PC-9 (cell line): ENCODE results near the gene MACROD2. TPM values are rescaled to one million over a fixed set of nuclear protein-coding genes. Genes with fewer than 3 reads are reported as not detected.

Experiments used
- BruUV-seq: library from RNA; stranded (reverse); fragments of 400-500 nt; replicated peaks from 2 replicates; lab custom pipeline; 2021; lab: Mats Ljungman, UMichigan
- CTCF ChIA-PET: fragments of 300-600 bp; sonication (Branson Sonifier 250); formaldehyde crosslinking; loops from one replicate; lab custom pipeline; 2022; ENCODE audit warnings: antibody characterized with exemption; lab: Charles Lee
- POLR2A ChIA-PET: fragments of 300-600 bp; sonication (Branson Sonifier 250); formaldehyde crosslinking; loops from one replicate; lab custom pipeline; 2022; ENCODE audit warnings: antibody characterized with exemption; ENCODE audit not compliant: unreplicated experiment; lab: Charles Lee
- DNase-seq, 2 experiments: peaks; one replicate each; pipeline versions ENCODE4 v3.0.0 to v3.0.0-alpha.2; 2015 to 2022; ENCODE audit warnings: mixed read lengths in 1 of 2
- H2AFZ ChIP-seq: fragments of 200-600 bp; sonication (generic); 2 replicates; pipeline ENCODE4 v1.8.1; 2017; ENCODE audit warnings: antibody characterized with exemption
- H3F3A ChIP-seq: fragments of 200-600 bp; sonication (generic); 2 replicates; pipeline ENCODE4 v1.8.1; 2017; ENCODE audit warnings: antibody characterized with exemption, mild to moderate bottlenecking, low read depth; ENCODE audit not compliant: insufficient read depth
- H3K27ac ChIP-seq: fragments of 200-600 bp; sonication (generic); 2 replicates; pipeline ENCODE4 v1.6.1; 2016; ENCODE audit warnings: mixed run types
- H3K27me3 ChIP-seq: fragments of 200-600 bp; sonication (generic); 2 replicates; pipeline ENCODE4 v1.6.1; 2016; ENCODE audit warnings: low read depth, mixed run types; ENCODE audit not compliant: insufficient read depth
- H3K36me3 ChIP-seq: fragments of 200-600 bp; sonication (generic); 2 replicates; pipeline ENCODE4 v1.6.1; 2016; ENCODE audit warnings: low read depth, mixed run types
- H3K4me1 ChIP-seq: fragments of 200-600 bp; sonication (generic); replicated peaks from 2 replicates; pipeline ENCODE4 v1.6.1; 2016; ENCODE audit warnings: mixed run types; ENCODE audit not compliant: insufficient read depth
- H3K4me2 ChIP-seq: fragments of 200-600 bp; sonication (generic); 2 replicates; pipeline ENCODE4 v1.6.1; 2017; ENCODE audit warnings: mixed run types
- H3K4me3 ChIP-seq: fragments of 200-600 bp; sonication (generic); 2 replicates; pipeline ENCODE4 v1.6.1; 2016; ENCODE audit warnings: mixed run types
- H3K79me2 ChIP-seq: fragments of 200-600 bp; sonication (generic); 2 replicates; pipeline ENCODE4 v1.6.1; 2017; ENCODE audit warnings: low read depth, mixed run types
- H3K9me2 ChIP-seq: fragments of 200-600 bp; sonication (generic); 2 replicates; pipeline ENCODE4 v1.8.1; 2017; ENCODE audit warnings: mild to moderate bottlenecking; ENCODE audit not compliant: insufficient read depth
- H3K9me3 ChIP-seq: fragments of 200-600 bp; sonication (generic); 2 replicates; pipeline ENCODE4 v1.8.1; 2016; ENCODE audit warnings: low read depth; ENCODE audit not compliant: insufficient read depth
- H4K20me1 ChIP-seq: fragments of 200-600 bp; sonication (generic); 2 replicates; pipeline ENCODE4 v1.8.1; 2017; ENCODE audit not compliant: insufficient read depth
- CTCF ChIP-seq: fragments of 200-600 bp; sonication (generic); conservative IDR thresholded peaks from 2 replicates; pipeline ENCODE4 v1.6.1; 2017; ENCODE audit warnings: mixed run types, antibody characterized with exemption, mild to moderate bottlenecking, moderate library complexity
- EZH2 ChIP-seq: fragments of 200-600 bp; sonication (generic); IDR thresholded peaks from 2 replicates; pipeline ENCODE4 v1.8.0; 2017; ENCODE audit warnings: antibody characterized with exemption, low read depth
- intact Hi-C: fragments of 100-400 bp; cut with micrococcal nuclease; formaldehyde crosslinking; loops from one replicate; pipeline ENCODE4 v1.10.0; 2022; ENCODE audit not compliant: unreplicated experiment
- total RNA-seq: library from RNA; stranded (reverse); gene quantifications from 2 replicates; pipeline ENCODE4 v1.2.3, GENCODE V29; 2021

MACROD2 gene
- total RNA-seq, 1 experiment from 2014 or later = 11.4 TPM

GRCh38 chr20:14342918-14343317 is 347.6 kb downstream of the MACROD2 start:
- no peak overlapping the region for H3K4me2 ChIP-seq
- ChIA-PET CTCF (no interaction called here), POLR2A (no interaction called here)
- intact Hi-C loops = no loop called here
- no peaks in the 10 kb centered on the region for H4K20me1 ChIP-seq
- no TSS peak for BruUV-seq
- no peaks in the 10 kb centered on the region for H3K36me3 ChIP-seq
- no peaks in the 10 kb centered on the region for H3K9me2 ChIP-seq
- H2AFZ ChIP-seq = no peak overlapping the region
- H3K27ac ChIP-seq = no peak overlapping the region
- no peaks in the 10 kb centered on the region for H3F3A ChIP-seq
- H3K79me2 ChIP-seq = no peaks in the 10 kb centered on the region
- no peak for DNase-seq
- TF ChIP-seq EZH2 = no peak
- no peak for TF ChIP-seq CTCF
- no peaks in the 10 kb centered on the region for H3K9me3 ChIP-seq
- H3K4me1 ChIP-seq = no peaks in the 10 kb centered on the region
- no peaks in the 10 kb centered on the region for H3K27me3 ChIP-seq
- H3K4me3 ChIP-seq = no peak overlapping the region

- Histone ChIP-seq H2AFZ (no peak overlapping the region), H4K20me1 (no peaks in the 10 kb centered on the region), H3K27ac (no peak overlapping the region), H3K9me3 (no peaks in the 10 kb centered on the region), H3K79me2 (no peaks in the 10 kb centered on the region), H3K27me3 (no peaks in the 10 kb centered on the region), H3K36me3 (no peaks in the 10 kb centered on the region), H3K9me2 (no peaks in the 10 kb centered on the region), H3F3A (no peaks in the 10 kb centered on the region), H3K4me1 (no peaks in the 10 kb centered on the region), H3K4me2 (no peak overlapping the region), H3K4me3 (no peak overlapping the region)
- no peak for DNase-seq
- POLR2A ChIA-PET = no interaction called here
- TF ChIP-seq CTCF = no peak
- no peak for TF ChIP-seq EZH2
- BruUV-seq = no TSS peak
- intact Hi-C loops = no loop called here
- CTCF ChIA-PET = no interaction called here
Observed at GRCh38 chr20:14343491-14344065, 348.3 kb downstream of the MACROD2 start.

- Histone ChIP-seq H3K4me2 (no peak overlapping the region), H3K9me2 (no peaks in the 10 kb centered on the region), H3K79me2 (no peaks in the 10 kb centered on the region), H2AFZ (no peak overlapping the region), H3K4me3 (no peak overlapping the region), H3K27ac (no peak overlapping the region), H3K9me3 (no peaks in the 10 kb centered on the region), H3K27me3 (no peaks in the 10 kb centered on the region), H4K20me1 (no peaks in the 10 kb centered on the region), H3K4me1 (no peaks in the 10 kb centered on the region), H3F3A (no peaks in the 10 kb centered on the region), H3K36me3 (no peaks in the 10 kb centered on the region)
- DNase-seq = no peak
- no TSS peak for BruUV-seq
- intact Hi-C loops = no loop called here
- ChIA-PET POLR2A (no interaction called here), CTCF (no interaction called here)
- no peak for TF ChIP-seq CTCF
- TF ChIP-seq EZH2 = no peak
Observed at GRCh38 chr20:14344746-14345145, 349.4 kb downstream of the MACROD2 start.
